ENCODE data around the gene CACFD1.

- TF ChIP-seq, protein P1, sequence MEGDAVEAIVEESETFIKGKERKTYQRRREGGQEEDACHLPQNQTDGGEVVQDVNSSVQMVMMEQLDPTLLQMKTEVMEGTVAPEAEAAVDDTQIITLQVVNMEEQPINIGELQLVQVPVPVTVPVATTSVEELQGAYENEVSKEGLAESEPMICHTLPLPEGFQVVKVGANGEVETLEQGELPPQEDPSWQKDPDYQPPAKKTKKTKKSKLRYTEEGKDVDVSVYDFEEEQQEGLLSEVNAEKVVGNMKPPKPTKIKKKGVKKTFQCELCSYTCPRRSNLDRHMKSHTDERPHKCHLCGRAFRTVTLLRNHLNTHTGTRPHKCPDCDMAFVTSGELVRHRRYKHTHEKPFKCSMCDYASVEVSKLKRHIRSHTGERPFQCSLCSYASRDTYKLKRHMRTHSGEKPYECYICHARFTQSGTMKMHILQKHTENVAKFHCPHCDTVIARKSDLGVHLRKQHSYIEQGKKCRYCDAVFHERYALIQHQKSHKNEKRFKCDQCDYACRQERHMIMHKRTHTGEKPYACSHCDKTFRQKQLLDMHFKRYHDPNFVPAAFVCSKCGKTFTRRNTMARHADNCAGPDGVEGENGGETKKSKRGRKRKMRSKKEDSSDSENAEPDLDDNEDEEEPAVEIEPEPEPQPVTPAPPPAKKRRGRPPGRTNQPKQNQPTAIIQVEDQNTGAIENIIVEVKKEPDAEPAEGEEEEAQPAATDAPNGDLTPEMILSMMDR (conservative IDR thresholded peaks at IDR 0.05 in 1 of 2, IDR thresholded peaks at IDR 0.05 in 1 of 2; ENCODE audit: extremely low read depth in 1 of 2, insufficient read depth in 1 of 2, low read depth in 1 of 2, low read length in 2 of 2) = no peak
- no peak for TF ChIP-seq EZH2 (IDR thresholded peaks at IDR 0.05; ENCODE audit: borderline replicate concordance, low read length)
Measured at GRCh38 chr9:133499892-133500270, 40.1 kb downstream of the CACFD1 start.

Measured in mammary epithelial cell (primary cell).